Measurements from ENCODE around the gene CAMK2G. TPM values are rescaled to one million over a fixed set of nuclear protein-coding genes. Genes with fewer than 3 reads are reported as not detected.

The CAMK2G gene
- total RNA-seq, 2 experiments from 2014 or later, result 29.1 to 34.8 TPM

GRCh38 chr10:73858013-73858708, 16.2 kb downstream of the CAMK2G start:
- H3K4me1 ChIP-seq (ENCODE audit: insufficient read depth, low read length, poor library complexity, severe bottlenecking), result peaks cover 16% of the 10 kb centered on the region
- H3K4me3 ChIP-seq (ENCODE audit: low read depth, low read length, poor library complexity, severe bottlenecking), result no peak overlapping the region
- no peaks in the 10 kb centered on the region for H3K79me2 ChIP-seq (ENCODE audit: insufficient read depth, low read depth, low read length)
- H3K9me3 ChIP-seq (ENCODE audit: low read length), result no peaks in the 10 kb centered on the region
- BruUV-seq (replicated peaks), result no TSS peak
- no peak overlapping the region for H3K4me2 ChIP-seq (ENCODE audit: low read length)
- no peak overlapping the region for H2AFZ ChIP-seq (ENCODE audit: low read length)
- ChIA-PET CTCF (ENCODE audit: unreplicated experiment) (interaction anchor here (1.8 kb wide), 1 partner anchor 21 kb away, joined by 5 read pairs; no protein-coding TSS in a partner anchor), POLR2A (no interaction called here)
- no peak for TF ChIP-seq EZH2phosphoT487 (IDR thresholded peaks at IDR 0.05; ENCODE audit: borderline replicate concordance, low read depth, low read length)
- no peak for TF ChIP-seq CTCF (conservative IDR thresholded peaks at IDR 0.05; ENCODE audit: low read length)
- DNase-seq (ENCODE audit: low spot score), result no peak
- H3K27ac ChIP-seq (ENCODE audit: low read depth, low read length, poor library complexity, severe bottlenecking), result no peak overlapping the region
- intact Hi-C loops (cut with micrococcal nuclease; ENCODE audit: unreplicated experiment), result no loop called here
- no peaks in the 10 kb centered on the region for H4K20me1 ChIP-seq (ENCODE audit: insufficient read depth, low read length)
- peaks cover 57% of the 10 kb centered on the region for H3K36me3 ChIP-seq (ENCODE audit: insufficient read depth, low read length)
- H3K9me2 ChIP-seq (ENCODE audit: insufficient read depth, low read length), result no peaks in the 10 kb centered on the region

GRCh38 chr10:73857446-73857845, 16.9 kb downstream of the CAMK2G start:
- no peak overlapping the region for H3K4me3 ChIP-seq (ENCODE audit: low read depth, low read length, poor library complexity, severe bottlenecking)
- H2AFZ ChIP-seq (ENCODE audit: low read length), result no peak overlapping the region
- H3K4me2 ChIP-seq (ENCODE audit: low read length), result no peak overlapping the region
- H3K36me3 ChIP-seq (ENCODE audit: insufficient read depth, low read length), result peaks cover 54% of the 10 kb centered on the region
- H3K9me3 ChIP-seq (ENCODE audit: low read length), result no peaks in the 10 kb centered on the region
- ChIA-PET CTCF (ENCODE audit: unreplicated experiment) (no interaction called here), POLR2A (no interaction called here)
- H3K79me2 ChIP-seq (ENCODE audit: insufficient read depth, low read depth, low read length), result no peaks in the 10 kb centered on the region
- no peak for DNase-seq (ENCODE audit: low spot score)
- TF ChIP-seq CTCF (conservative IDR thresholded peaks at IDR 0.05; ENCODE audit: low read length) (no peak), EZH2phosphoT487 (IDR thresholded peaks at IDR 0.05; ENCODE audit: borderline replicate concordance, low read depth, low read length) (no peak)
- no peaks in the 10 kb centered on the region for H4K20me1 ChIP-seq (ENCODE audit: insufficient read depth, low read length)
- peaks cover 15% of the 10 kb centered on the region for H3K4me1 ChIP-seq (ENCODE audit: insufficient read depth, low read length, poor library complexity, severe bottlenecking)
- H3K27ac ChIP-seq (ENCODE audit: low read depth, low read length, poor library complexity, severe bottlenecking), result no peak overlapping the region
- intact Hi-C loops (cut with micrococcal nuclease; ENCODE audit: unreplicated experiment), result no loop called here
- BruUV-seq (replicated peaks), result no TSS peak
- H3K9me2 ChIP-seq (ENCODE audit: insufficient read depth, low read length), result no peaks in the 10 kb centered on the region

GRCh38 chr10:73856261-73856660, 18.1 kb downstream of the CAMK2G start:
- H3K36me3 ChIP-seq (ENCODE audit: insufficient read depth, low read length), result peaks cover 54% of the 10 kb centered on the region
- ChIA-PET POLR2A (interaction anchor here (0.7 kb wide), 1 partner anchor 46 kb away, joined by 3 read pairs; no protein-coding TSS in a partner anchor), CTCF (ENCODE audit: unreplicated experiment) (no interaction called here)
- intact Hi-C loops (cut with micrococcal nuclease; ENCODE audit: unreplicated experiment), result no loop called here
- no peak overlapping the region for H2AFZ ChIP-seq (ENCODE audit: low read length)
- no peak for TF ChIP-seq EZH2phosphoT487 (IDR thresholded peaks at IDR 0.05; ENCODE audit: borderline replicate concordance, low read depth, low read length)
- no peak for TF ChIP-seq CTCF (conservative IDR thresholded peaks at IDR 0.05; ENCODE audit: low read length)
- H3K27ac ChIP-seq (ENCODE audit: low read depth, low read length, poor library complexity, severe bottlenecking), result no peak overlapping the region
- no peaks in the 10 kb centered on the region for H3K9me3 ChIP-seq (ENCODE audit: low read length)
- H3K4me3 ChIP-seq (ENCODE audit: low read depth, low read length, poor library complexity, severe bottlenecking), result no peak overlapping the region
- H3K79me2 ChIP-seq (ENCODE audit: insufficient read depth, low read depth, low read length), result no peaks in the 10 kb centered on the region
- no peak for DNase-seq (ENCODE audit: low spot score)
- BruUV-seq (replicated peaks), result no TSS peak
- H3K9me2 ChIP-seq (ENCODE audit: insufficient read depth, low read length), result no peaks in the 10 kb centered on the region
- peaks cover 15% of the 10 kb centered on the region for H3K4me1 ChIP-seq (ENCODE audit: insufficient read depth, low read length, poor library complexity, severe bottlenecking)
- no peaks in the 10 kb centered on the region for H4K20me1 ChIP-seq (ENCODE audit: insufficient read depth, low read length)
- H3K4me2 ChIP-seq (ENCODE audit: low read length), result no peak overlapping the region
